Superior temporal gyrus (tissue), 1 donor: ENCODE measurements around the gene STRC.
"Not testable (repeated sequence)": the region's sequence is repeated elsewhere in the genome, so short reads cannot be mapped to it uniquely, and the experiment has no call there.

Source experiments
- DNase-seq: peaks from one replicate; pipeline ENCODE4 v3.0.0-alpha.2; 2016; ENCODE audit errors: extremely low spot score

The STRC gene

DNA sequence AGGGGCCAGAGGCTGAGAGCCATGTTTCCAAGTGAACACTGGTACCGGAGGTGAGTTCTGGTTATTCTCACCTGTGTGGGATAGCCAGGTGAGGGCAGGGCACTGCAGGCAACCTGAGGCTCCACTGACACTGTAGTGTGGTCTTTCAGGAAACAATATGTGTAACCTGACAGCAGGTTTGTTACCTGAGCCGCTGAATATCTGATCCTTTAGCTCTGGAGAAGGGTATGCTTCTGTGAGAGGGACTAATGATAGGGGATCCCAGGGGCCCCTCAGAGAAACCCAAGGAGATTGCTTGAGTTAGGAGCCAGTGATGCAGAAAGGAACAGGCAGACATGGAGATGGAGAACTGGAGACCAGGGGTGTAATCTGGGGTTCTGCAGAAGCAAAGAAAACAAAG, at the start of gene STRC:
TSS of gene STRC (minus strand) at position 101 of the 400 bp plus-strand sequence. CDS start at position 23, 78 bp downstream.
- DNase-seq, result not testable (repeated sequence)

DNA sequence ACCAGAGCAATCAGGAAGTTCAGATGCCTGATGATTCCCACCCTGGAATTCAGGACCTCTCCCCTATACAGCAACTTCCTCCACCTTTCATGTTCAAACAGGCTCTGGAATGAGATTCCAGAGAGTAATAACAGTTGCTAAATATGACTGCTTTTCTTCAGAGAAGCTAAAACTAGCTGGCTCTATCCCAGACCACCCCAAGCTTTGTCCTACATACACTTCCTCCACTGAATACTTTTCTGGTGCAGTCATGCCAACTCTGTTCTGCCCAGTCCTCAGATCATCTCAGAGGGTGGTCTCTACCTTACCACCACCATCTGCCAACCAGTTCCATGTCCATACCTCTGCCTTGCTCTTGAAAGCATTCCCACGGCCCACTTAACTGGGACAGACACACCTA, 47.6 kb upstream of the STRC start:
- not testable (repeated sequence) for DNase-seq

DNA sequence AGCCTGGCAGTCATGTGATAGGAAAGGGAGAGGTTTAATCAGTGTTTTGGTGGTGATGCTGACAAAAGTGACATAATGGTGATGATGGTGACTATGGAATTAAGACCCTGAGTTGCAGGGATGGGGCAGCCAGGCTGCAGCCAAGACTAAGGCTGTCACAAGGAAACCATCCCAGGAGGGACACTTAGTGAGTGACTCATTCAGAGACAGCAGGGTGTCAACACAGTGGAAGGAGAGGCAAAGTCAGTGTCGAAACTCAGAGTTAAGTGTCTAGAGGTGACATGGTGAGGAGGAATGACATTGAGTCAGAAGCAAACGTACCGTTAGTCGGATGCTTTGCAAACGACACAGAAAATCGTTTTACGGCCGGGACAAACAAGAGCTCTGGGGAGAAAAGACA, 44.7 kb upstream of the STRC start:
- DNase-seq, result not testable (repeated sequence)

DNA sequence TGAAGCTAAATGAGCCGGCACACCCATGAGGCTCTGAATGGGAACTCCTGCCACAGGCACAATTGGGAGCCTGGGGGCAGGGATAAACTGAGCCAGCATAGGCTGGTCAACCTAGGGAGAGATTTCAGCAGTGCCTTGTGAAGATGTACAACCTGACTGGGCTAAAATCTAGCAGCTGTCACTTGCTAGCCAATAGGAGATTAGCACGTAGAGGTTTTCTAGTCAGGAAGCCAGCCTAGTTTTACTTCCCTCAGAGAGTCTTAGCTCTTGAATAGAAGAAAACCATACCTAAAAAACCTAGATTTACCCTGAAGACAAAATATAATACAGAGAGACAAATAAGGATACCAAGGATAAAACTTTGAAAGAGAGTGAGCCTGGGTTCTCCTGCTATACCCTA, 43.7 kb upstream of the STRC start:
- not testable (repeated sequence) for DNase-seq

DNA sequence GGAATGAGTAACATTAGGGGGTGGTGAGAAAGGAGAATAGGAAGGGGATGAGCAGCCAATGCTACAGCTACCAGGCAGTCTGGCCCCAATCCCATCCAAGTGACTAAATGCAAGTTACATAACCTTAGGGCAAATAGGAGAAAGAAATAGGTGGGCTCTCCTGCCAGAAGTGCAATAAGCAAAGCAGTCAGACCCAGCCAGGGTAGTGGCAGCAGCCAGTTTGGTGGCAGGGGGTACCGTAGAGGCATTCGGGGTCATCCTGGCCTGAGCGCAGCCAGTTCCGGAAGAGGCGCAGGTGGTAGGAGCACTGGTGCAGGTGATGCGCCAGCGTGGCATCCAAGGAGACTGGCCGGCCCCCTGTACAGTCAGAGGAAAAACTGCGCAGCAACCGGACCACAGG, 41.1 kb upstream of the STRC start:
- not testable (repeated sequence) for DNase-seq

DNA sequence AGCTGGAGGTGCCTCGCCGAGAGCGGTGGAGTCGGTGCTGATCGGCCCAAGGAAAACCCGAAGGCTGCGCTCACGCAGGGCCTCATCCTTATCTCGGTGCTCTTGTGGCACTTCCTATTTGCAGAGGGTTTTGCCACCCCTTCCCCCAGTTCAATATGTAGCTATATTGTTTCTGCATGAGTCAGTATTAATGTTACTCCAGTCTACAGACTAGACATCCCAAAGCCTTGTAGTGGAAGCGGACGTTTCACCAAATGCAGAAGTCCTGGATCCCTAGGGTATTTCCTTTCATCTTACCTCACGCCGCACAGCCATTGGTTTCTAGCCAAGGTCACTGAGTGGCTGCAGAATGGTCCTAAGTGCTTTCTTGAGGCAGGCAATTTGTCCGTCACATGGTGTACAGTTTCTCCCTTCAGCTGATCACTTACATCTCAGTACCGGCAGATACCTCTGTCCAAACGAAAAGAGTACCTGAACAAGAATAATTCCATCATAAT, 30.9 kb upstream of the STRC start:
- DNase-seq, result not testable (repeated sequence)

DNA sequence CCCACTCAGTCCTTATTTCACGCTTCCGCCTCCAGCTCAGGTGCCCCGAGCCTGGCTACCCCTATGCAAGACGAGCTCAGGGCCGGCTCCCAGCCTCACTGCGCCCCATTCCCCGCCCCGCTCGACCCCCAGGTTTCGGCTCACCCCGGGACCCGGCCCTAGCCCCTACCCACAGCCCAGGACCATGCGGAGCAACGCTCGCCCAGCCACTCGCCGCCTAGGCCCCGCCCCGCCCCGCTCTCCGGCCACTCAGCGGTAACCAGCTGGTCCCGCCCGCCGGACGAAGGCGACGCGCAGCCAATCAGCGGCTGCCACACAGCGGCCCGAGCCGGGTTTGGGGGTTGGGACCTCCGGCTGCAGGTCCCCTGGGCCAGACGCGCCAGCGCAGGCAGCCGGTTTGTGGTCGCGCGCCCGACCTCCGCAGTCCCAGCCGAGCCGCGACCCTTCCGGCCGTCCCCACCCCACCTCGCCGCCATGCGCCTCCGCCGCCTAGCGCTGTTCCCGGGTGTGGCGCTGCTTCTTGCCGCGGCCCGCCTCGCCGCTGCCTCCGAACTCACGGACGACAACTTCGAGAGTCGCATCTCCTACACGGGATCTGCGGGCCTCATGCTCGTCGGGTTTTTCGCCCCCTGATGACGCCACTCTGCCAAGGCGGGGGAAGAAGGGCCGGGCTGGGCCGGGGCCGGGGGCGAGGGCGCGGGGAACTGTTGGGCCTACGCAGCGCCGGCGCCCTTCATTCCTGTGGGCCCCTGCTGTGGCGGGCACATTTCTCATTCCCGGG, 30.2 kb upstream of the STRC start, which contains the start of gene CATSPER2:
TSS of gene CATSPER2 (minus strand) at position 196 of the 781 bp plus-strand sequence. CDS start 783 bp downstream, outside the sequence.
- DNase-seq, result no peak

DNA sequence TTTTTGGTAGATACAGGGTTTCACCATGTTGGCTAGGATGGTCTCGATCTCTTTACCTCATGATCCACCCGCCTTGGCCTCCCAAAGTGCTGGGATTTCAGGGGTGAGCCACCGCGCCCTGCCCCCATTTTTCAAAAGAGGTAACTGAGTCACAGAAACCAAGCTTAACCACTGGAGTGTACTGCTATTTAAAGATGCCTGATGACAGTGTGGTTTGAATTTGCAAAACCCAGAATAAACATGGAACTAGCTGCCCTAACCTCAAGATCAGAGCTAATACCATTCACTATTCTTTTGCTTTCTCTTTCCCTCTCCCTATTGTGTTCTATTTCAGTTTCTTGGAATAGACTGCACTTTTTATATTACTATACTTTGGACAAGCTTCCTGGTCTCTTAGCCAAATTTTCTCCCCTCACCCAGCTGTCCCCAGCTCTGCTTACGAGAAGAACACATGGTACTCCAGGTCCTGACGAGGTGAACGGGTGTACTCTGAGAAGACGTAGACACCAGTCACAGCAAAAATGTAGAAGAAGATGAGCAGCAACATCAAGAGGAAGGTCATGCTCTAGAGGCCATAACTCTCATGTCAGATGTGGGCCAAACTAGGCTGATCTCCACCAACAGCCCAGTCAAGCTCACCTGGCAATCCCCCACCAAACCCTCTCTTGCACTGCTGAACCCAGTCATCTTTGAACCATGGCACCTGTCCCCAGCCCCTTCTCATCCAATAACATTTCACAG, 20.0 kb upstream of the STRC start:
- DNase-seq, result not testable (repeated sequence)

DNA sequence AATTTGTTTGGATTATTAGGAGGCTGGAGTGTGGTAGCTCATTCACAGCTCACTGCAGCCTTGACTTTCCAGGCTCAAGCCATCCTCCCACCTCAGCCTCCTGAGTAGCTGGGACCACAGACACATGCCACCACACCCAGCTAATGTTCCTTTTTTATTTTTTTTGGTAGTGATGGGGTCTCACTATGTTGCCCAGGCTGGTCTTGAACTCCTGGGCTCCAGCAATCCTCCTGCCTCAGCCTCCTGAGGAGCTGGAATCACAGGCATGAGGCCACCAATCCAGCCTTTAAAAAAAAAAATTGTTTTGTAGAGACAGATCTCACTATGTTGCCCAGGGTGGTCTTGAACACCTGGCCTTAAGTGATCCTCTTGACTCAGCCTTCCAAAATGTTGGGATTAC, 8.3 kb upstream of the STRC start:
- not testable (repeated sequence) for DNase-seq

DNA sequence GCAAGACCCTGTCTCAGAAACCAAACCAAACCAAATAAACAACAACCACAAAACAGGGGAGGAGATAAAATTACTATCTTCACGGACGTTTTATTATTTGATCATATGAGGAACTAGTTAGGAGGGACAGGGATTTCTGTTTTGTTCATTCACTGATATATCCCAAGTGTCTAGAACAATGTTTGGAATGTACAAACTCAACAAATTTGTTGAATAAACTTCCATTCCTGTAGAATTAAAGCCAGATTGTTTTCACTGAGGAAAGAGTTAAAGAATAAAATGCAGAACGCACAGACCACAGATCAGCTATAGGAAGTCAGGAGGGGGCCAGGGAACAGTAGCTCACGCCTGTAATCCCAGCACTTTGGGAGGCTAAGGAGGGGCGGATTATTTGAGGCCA, 6.5 kb upstream of the STRC start:
- no peak for DNase-seq

DNA sequence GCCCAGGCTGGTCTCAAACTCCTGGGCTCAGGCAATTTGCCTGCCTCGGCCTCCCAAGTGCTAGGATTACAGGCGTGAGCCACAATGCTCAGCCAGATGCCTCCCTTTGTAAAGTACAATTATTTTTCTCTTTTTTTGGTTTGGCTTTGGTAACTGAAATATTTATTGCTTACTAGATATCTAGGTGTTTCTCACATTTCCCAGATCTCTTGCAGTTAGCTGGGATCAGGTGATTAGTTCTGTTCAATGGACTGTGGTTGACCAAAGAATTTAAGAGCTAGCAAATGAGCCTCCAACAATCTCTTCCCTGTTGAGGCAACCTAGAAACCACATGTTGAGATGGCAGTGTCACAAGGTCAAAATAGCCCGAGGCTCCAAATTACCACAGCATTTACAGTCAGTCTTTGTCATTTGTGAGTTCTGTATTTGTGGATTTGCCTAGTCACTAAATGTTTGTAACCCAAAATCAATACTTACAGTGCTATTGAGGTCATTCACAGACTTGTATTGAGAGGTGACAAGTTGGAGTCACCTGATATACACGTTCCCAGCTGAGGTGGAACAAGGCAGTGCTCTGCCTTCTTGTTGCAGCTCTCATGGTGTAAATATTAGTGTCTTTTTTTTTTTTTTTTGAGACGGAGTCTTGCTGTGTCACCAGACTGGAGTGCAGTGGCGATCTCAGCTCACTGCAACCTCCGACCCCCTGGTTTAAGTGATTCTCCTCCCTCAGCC, 3.6 kb upstream of the STRC start:
- DNase-seq, result not testable (repeated sequence)

DNA sequence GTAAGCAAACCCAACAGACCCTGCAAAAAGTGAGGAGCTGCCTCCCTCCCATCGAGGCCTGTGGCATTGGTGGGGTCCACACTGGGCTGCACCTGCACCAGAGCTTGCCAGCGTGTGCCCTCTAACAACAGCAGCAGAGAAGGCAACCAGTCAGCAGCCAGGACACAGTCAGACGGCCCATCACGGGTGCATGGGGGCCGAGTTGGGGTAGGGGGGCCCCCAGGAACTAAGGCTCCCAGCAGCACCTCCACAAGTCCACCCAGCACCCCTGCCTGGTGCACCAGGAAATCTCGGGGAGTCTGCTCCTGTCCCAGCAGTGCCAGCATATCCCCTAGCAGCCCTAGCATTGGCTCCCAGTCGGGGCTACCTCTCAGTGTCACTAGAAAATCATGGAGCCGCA, 850 bp downstream of the STRC start:
- not testable (repeated sequence) for DNase-seq

DNA sequence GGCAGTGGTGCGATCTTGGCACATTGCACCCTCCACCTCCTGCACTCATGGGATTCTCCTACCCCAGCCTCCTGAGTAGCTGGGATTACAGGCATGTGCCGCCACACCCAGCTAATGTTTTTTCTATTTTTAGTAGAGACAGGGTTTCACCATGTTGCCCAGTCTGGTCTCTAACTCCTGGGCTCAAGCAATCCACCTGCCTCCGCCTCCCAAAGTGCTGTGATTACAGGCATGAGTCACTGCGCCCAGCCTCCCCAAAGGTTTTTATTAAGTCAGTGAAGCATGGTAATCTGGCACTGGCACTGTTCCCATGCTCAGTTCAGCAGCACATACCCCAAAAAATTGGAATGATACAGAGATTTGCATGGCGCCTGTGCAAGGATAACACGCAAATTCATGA, 16.4 kb downstream of the STRC start:
- not testable (repeated sequence) for DNase-seq

DNA sequence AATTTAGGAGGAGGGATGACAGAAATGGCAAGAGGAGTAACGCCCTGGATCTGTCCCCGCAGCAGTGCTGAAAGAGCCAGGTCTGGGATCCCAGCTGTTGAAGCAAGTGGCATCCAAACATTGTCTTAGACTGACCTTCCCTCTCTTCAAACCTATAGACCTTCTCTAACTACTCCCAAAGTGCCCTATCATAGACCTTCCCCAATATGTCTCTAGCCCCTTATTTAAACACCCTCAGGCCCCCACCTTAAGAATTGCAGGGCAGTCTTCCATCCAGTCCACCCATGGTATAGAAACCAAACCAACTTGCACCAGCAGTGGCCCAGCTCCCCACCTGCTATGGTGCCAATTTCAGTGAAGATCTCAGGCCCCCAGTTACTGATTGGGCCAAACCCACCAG, 18.4 kb downstream of the STRC start:
- not testable (repeated sequence) for DNase-seq

DNA sequence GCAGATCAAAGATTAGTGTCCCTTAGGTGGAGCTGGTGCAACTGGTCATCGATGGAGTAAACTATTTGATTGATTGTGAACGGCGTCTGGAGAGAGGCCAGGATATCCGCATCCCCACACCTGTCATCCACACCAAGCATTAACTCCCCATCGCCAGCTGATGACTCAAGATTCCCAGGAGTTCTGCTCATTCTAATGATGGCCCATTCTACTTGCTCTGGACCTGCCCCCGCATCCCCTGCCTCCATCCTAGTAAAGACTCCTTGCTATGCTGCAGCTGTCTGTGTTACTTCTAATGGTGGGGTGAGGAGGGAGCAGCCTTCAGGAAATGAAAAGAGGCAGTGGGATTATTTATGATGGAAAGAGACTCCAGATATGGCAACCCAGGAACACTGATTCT, 19.5 kb downstream of the STRC start:
- DNase-seq, result not testable (repeated sequence)

DNA sequence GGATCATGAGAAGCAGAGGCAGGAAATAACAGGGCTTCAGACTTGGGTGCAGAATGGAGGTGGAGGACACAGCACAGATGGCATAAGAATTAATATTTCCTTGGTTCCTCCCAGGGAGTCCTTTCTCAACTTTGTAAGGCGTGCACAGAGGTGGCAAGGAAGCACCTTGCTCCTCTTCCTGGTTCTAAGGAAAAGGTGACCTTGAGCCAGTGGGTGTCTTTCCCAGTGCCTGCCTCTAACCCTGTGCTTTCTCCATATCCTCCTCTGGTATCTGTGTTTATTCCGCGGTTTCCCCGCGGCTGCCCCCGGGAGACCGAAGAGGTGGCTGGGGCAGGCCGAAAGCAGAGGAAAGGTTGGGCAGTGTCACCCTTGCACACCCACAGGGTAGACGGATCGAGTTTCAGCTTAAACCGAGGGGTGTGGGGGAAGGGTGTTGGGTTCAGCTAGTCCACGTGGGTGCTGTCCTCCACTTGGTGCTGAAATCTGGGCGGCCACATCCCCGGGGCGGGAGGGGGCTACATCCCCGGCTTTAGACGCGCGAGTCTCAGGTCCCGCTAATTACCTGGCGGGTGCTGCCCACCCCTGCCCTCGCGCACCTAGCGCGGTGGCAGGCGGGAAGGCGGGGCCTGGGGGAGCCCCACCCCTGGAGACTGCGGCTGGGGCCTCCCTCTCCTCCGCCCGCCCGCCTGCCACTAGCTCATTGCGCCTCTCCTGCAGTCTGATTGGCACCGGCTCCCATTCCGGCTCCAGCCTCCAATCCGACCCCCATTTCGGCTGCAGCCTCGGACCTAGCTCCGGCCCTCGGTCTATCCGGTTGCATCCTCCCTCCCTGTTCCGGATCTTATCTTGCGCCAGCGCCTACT, 25.0 kb downstream of the STRC start, which contains the start of gene CKMT1B:
TSS of gene CKMT1B (plus strand) at position 700 of the 863 bp plus-strand sequence. CDS start 192 bp downstream, outside the sequence.
- not testable (repeated sequence) for DNase-seq

DNA sequence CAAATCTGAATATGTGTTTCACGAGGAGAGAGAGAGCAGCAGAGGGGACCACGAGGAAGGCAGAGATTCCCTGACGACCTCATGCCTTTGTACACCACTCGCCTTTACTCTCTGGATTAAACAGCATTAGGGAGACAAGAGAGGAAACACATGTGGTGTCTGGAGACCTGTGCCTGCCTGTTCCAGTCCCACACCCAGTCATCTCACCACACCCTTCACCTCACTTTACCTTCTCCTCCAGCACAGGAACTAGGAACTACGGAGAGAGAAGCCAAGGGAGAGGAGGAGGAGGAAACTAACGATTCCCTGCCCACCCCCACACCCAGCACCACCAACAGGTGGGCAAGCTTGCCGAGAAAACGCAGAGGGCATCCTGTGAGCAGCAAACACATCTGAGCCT, 25.8 kb downstream of the STRC start:
- not testable (repeated sequence) for DNase-seq

DNA sequence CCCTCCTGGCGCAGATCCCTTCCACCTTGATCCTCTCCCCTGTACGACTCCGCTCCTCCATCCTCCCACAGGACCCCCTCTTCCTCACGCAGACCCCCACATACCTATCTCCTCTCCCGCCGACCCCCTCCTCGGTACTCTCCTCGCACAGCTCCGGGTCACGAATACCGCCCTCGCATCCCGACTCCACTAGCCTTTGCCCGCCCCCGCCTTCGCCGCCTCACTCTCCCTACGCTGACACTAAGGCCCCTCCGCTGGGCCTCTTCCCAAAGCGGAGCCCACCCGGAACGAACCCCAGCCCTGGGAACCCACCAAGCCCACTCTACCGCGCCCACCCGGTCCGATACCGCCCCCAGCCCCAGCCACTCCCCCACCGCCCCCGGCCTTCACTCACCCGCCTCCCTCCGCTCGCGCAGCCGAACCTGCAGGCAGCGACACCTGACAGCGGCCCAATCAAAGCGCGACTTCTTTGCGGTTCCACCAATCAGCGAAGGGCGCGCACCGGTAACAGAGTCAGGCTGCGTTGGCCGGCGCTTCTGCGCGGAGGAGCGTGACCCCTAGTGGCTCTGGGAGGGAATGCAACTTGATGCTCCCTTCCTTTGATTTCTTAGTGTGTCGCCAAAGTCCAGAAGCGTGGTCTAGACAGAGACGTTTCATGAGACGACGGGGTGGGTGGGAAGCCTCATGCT, 28.7 kb downstream of the STRC start, which contains the start of gene PPIP5K1:
TSS of gene PPIP5K1 (minus strand) at position 431 of the 689 bp plus-strand sequence. CDS start 5,704 bp downstream, outside the sequence.
- DNase-seq, result not testable (repeated sequence)

DNA sequence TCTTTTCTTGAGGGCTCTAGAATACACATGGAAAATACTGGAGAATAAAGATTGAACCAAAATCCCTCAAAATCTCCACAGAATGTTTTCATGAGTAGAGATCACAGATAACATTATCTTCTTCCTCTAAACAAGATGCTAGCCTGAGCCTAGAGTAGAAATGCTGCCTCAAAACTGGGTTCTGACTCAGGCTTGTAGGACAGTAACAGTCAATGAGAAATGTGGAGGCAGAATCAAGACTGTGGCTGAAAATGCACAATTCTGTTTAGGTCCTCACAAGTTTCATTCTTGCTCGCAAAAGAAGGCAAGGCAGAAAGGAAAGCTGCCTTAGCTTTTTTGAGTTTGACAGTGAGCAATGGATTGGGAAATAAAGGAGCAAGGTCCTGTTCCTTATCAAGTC, 44.0 kb downstream of the STRC start:
- DNase-seq, result not testable (repeated sequence)

DNA sequence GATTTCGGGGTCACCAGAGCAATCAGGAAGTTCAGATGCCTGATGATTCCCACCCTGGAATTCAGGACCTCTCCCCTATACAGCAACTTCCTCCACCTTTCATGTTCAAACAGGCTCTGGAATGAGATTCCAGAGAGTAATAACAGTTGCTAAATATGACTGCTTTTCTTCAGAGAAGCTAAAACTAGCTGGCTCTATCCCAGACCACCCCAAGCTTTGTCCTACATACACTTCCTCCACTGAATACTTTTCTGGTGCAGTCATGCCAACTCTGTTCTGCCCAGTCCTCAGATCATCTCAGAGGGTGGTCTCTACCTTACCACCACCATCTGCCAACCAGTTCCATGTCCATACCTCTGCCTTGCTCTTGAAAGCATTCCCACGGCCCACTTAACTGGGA, 52.0 kb downstream of the STRC start:
- not testable (repeated sequence) for DNase-seq
